H1 (cell line): ENCODE results near the gene ANKRD6. TPM values are rescaled to one million over a fixed set of nuclear protein-coding genes. Genes with fewer than 3 reads are reported as not detected.

Source experiments
- CTCF ChIA-PET: fragments of 300-600 bp; sonication (Branson Sonifier 250); formaldehyde crosslinking; loops from one replicate; lab custom pipeline; 2021; ENCODE audit not compliant: partially characterized antibody; lab: Charles Lee
- POLR2A ChIA-PET: fragments of 300-600 bp; sonication (Branson Sonifier 250); formaldehyde crosslinking; loops from one replicate; lab custom pipeline; 2021; ENCODE audit warnings: inconsistent platforms; ENCODE audit not compliant: partially characterized antibody; lab: Charles Lee
- DNase-seq, 2 experiments: peaks; one replicate each; pipeline versions ENCODE4 v3.0.0 to v3.0.0-alpha.2; 2010 to 2022; ENCODE audit warnings: low spot score in 2 of 2, low read depth in 1 of 2, mixed read lengths in 1 of 2
- FAIRE-seq: peaks from 2 replicates; lab custom pipeline; 2011; peaks lifted over from hg19 to GRCh38; lab: Jason Lieb, UNC
- H2AFZ ChIP-seq: 2 replicates; pipeline ENCODE4 v1.8.1; 2012; ENCODE audit warnings: low read length, inconsistent platforms
- H2AK5ac ChIP-seq: 2 replicates; pipeline ENCODE4 v1.6.1; 2013; ENCODE audit warnings: low read depth, low read length
- H2BK120ac ChIP-seq: replicated peaks from 2 replicates; pipeline ENCODE3; 2013; ENCODE audit warnings: low read depth, low read length, inconsistent platforms
- H2BK12ac ChIP-seq: 2 replicates; pipeline ENCODE4 v1.6.1; 2013; ENCODE audit warnings: low read depth, low read length
- H2BK15ac ChIP-seq: 2 replicates; pipeline ENCODE4 v1.6.1; 2013; ENCODE audit warnings: low read length
- H2BK20ac ChIP-seq: 2 replicates; pipeline ENCODE4 v1.6.1; 2013; ENCODE audit warnings: low read length
- H2BK5ac ChIP-seq: 2 replicates; pipeline ENCODE4 v1.6.1; 2013; ENCODE audit warnings: low read depth, low read length
- H3K14ac ChIP-seq: 2 replicates; pipeline ENCODE4 v1.6.1; 2013; ENCODE audit warnings: inconsistent platforms; ENCODE audit not compliant: insufficient read length
- H3K18ac ChIP-seq: 2 replicates; pipeline ENCODE4 v1.6.1; 2013; ENCODE audit warnings: low read length; ENCODE audit errors: extremely low read depth
- H3K23ac ChIP-seq: 2 replicates; pipeline ENCODE4 v1.6.1; 2013; ENCODE audit warnings: inconsistent platforms; ENCODE audit not compliant: insufficient read length
- H3K23me2 ChIP-seq: 2 replicates; pipeline ENCODE4 v1.6.1; 2013; ENCODE audit warnings: low read depth, low read length
- H3K27ac ChIP-seq: 2 replicates; pipeline ENCODE4 v1.6.1; 2011; ENCODE audit warnings: low read depth, low read length, inconsistent platforms
- H3K27me3 ChIP-seq, 4 experiments: replicated peaks in 1 of 4; 1 replicate in 1 of 4; 2 replicates in 3 of 4; pipeline versions ENCODE4 v1.6.1 to v1.8.1; 2011 to 2013; ENCODE audit warnings: low read length in 3 of 4, mild to moderate bottlenecking in 3 of 4, inconsistent platforms in 2 of 4, mixed read lengths in 2 of 4, moderate library complexity in 1 of 4; ENCODE audit not compliant: control insufficient read depth in 3 of 4, insufficient read depth in 3 of 4; ENCODE audit errors: extremely low read depth in 1 of 4
- H3K36me3 ChIP-seq, 4 experiments: 2 replicates each; pipeline versions ENCODE4 v1.6.1 to v1.8.1; 2011 to 2013; ENCODE audit warnings: mild to moderate bottlenecking in 4 of 4, low read length in 3 of 4, moderate library complexity in 2 of 4, control low read depth in 1 of 4, inconsistent platforms in 1 of 4; ENCODE audit not compliant: insufficient read depth in 4 of 4, control insufficient read depth in 2 of 4
- H3K4ac ChIP-seq: replicated peaks from 2 replicates; pipeline ENCODE3; 2013; ENCODE audit warnings: low read length, low read depth, mixed read lengths, inconsistent platforms; ENCODE audit not compliant: insufficient read length
- H3K4me1 ChIP-seq, 4 experiments: replicated peaks in 1 of 4; 1 replicate in 1 of 4; 2 replicates in 3 of 4; pipeline versions ENCODE4 v1.6.1 to v1.8.1; 2011 to 2013; ENCODE audit warnings: low read length in 3 of 4, inconsistent platforms in 2 of 4, mixed read lengths in 1 of 4; ENCODE audit not compliant: insufficient read depth in 4 of 4, control insufficient read depth in 3 of 4
- H3K4me2 ChIP-seq, 2 experiments: 2 replicates each; pipeline versions ENCODE4 v1.6.1 to v1.8.1; 2011 to 2013; ENCODE audit warnings: low read depth in 2 of 2, low read length in 2 of 2, control low read depth in 1 of 2, inconsistent platforms in 1 of 2, mild to moderate bottlenecking in 1 of 2; ENCODE audit not compliant: insufficient read depth in 1 of 2
- H3K4me3 ChIP-seq, 4 experiments: fragments of 200-600, 300-600 bp in 1 of 4; sonication (generic), shearing (Covaris generic), sonication (Bioruptor Twin) in 1 of 4; 2 replicates each; pipeline versions ENCODE4 v1.5.1 to v1.8.1; 2011 to 2016; ENCODE audit warnings: low read length in 4 of 4, low read depth in 3 of 4, control low read depth in 2 of 4, inconsistent platforms in 2 of 4, mild to moderate bottlenecking in 2 of 4, mixed read lengths in 1 of 4, moderate library complexity in 1 of 4; ENCODE audit not compliant: insufficient read depth in 2 of 4; ENCODE audit errors: extremely low read depth in 1 of 4
- H3K56ac ChIP-seq: replicated peaks from 2 replicates; pipeline ENCODE3; 2013; ENCODE audit warnings: low read depth, mild to moderate bottlenecking, mixed read lengths, low read length, inconsistent platforms; ENCODE audit not compliant: insufficient read length
- H3K79me1 ChIP-seq: 2 replicates; pipeline ENCODE4 v1.6.1; 2013; ENCODE audit warnings: low read depth, low read length, control low read depth
- H3K79me2 ChIP-seq, 2 experiments: 2 replicates each; pipeline versions ENCODE4 v1.6.1 to v1.8.1; 2012 to 2013; ENCODE audit warnings: low read length in 2 of 2, mild to moderate bottlenecking in 2 of 2, inconsistent platforms in 1 of 2; ENCODE audit not compliant: insufficient read depth in 2 of 2, control insufficient read depth in 1 of 2
- H3K9ac ChIP-seq, 4 experiments: replicated peaks in 1 of 4; 1 replicate in 1 of 4; 2 replicates in 3 of 4; pipeline versions ENCODE4 v1.6.1 to v1.8.1; 2011 to 2013; ENCODE audit warnings: low read depth in 3 of 4, low read length in 3 of 4, control low read depth in 2 of 4, mild to moderate bottlenecking in 2 of 4, moderate library complexity in 2 of 4, inconsistent platforms in 1 of 4; ENCODE audit errors: extremely low read depth in 1 of 4
- H3K9me3 ChIP-seq, 2 experiments: 2 replicates each; pipeline versions ENCODE4 v1.6.1 to v1.8.1; 2012 to 2013; ENCODE audit warnings: mild to moderate bottlenecking in 2 of 2, moderate library complexity in 2 of 2, control low read depth in 1 of 2, inconsistent platforms in 1 of 2, low read depth in 1 of 2, low read length in 1 of 2, mixed read lengths in 1 of 2; ENCODE audit not compliant: insufficient read depth in 2 of 2
- H4K20me1 ChIP-seq, 2 experiments: replicated peaks in 1 of 2; 2 replicates each; pipeline versions ENCODE3 to v1.8.1; 2011 to 2013; ENCODE audit warnings: inconsistent platforms in 2 of 2, low read length in 2 of 2, mild to moderate bottlenecking in 1 of 2; ENCODE audit not compliant: insufficient read depth in 2 of 2, control insufficient read depth in 1 of 2
- H4K5ac ChIP-seq: 2 replicates; pipeline ENCODE4 v1.6.1; 2013; ENCODE audit warnings: low read length, low read depth, mixed read lengths, inconsistent platforms; ENCODE audit not compliant: insufficient read length
- H4K8ac ChIP-seq: 2 replicates; pipeline ENCODE4 v1.8.0; 2013; ENCODE audit warnings: mild to moderate bottlenecking, moderate library complexity, low read length, inconsistent platforms; ENCODE audit not compliant: insufficient read depth; ENCODE audit errors: extremely low read depth
- H4K91ac ChIP-seq: replicated peaks from 2 replicates; pipeline ENCODE3; 2013; ENCODE audit warnings: low read length, mixed read lengths, inconsistent platforms; ENCODE audit not compliant: insufficient read length
- SAP30 ChIP-seq: fragments of 300-600 bp; sonication (generic); IDR thresholded peaks from 2 replicates; pipeline ENCODE4 v1.7.1; 2012; ENCODE audit warnings: low read length, moderate library complexity, mild to moderate bottlenecking, inconsistent platforms; ENCODE audit not compliant: insufficient read depth, insufficient replicate concordance
- WGBS, 2 experiments: shearing (Covaris generic) in 1 of 2; methylation state at CpG; one replicate each; pipeline versions ENCODE4 v1.1.6 to v1.1.7; 2013 to 2015; ENCODE audit warnings: low lambda C conversion rate in 2 of 2, mixed read lengths in 2 of 2, inconsistent platforms in 1 of 2, low coverage in 1 of 2, missing lambda C conversion rate in 1 of 2; ENCODE audit not compliant: insufficient replicate concordance in 2 of 2, insufficient coverage in 1 of 2, insufficient read length in 1 of 2; ENCODE audit errors: extremely low coverage in 1 of 2, missing lambda C conversion rate in 1 of 2; 5-methylcytosine and 5-hydroxymethylcytosine counted together
- polyA plus RNA-seq, 7 experiments: library from polyadenylated mRNA; depleted of rRNA in 3 of 7; stranded (reverse) in 5 of 7; unstranded in 2 of 7; fragments of >200 nt in 5 of 7; fragments of 200-250 nt in 2 of 7; gene quantifications; 1 replicate in 5 of 7; 2 replicates in 1 of 7; 4 replicates in 1 of 7; pipeline versions ENCODE4 v1.2.1 to v1.2.3, GENCODE V29; 2011 to 2013; ENCODE audit warnings: missing spikeins in 2 of 7, mixed read lengths in 2 of 7
- total RNA-seq: library from RNA; stranded (reverse); fragmentation: NEBNext Ultra II Directional; extraction: Animal tissue kit (Norgen Biotek cat#: 25700); gene quantifications from 2 replicates; pipeline ENCODE4 v1.2.1, GENCODE V29; 2021

The ANKRD6 gene
- total and polyA plus RNA-seq, 2 of the 8 experiments (the other 6 are each of a cell fraction or from before 2014, with no cell fraction given): 5.9 to 12.8 TPM

DNA sequence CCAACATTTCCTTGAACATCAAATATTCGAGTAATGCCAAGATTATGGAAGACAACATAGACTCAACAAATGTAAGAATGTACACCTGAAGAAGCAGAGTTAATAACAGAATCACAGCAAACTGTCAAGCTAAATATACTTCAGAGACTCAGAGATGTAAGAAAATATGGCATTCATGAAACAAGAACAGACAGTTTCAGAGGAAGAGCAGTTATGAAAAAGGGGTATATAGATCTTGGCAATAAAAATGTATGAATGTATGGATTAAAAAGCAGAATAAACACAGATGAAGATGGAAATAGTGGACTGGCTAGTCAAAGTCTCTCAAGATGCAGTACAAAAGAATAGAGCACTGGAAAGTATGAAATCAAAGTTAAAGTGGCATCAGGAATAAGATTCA, 39.3 kb upstream of the ANKRD6 start:
- no peaks in the 10 kb centered on the region for H3K23me2 ChIP-seq
- no peak overlapping the region for H2AK5ac ChIP-seq
- no peak overlapping the region for H2BK12ac ChIP-seq
- H3K36me3 ChIP-seq: no peaks in the 10 kb centered on the region
- H4K8ac ChIP-seq: no peak overlapping the region
- H4K5ac ChIP-seq: no peak overlapping the region
- H3K14ac ChIP-seq: no peak overlapping the region
- 0 out of 4 replicates have a peak, but pooled peaks cover 0 to 2% of the 10 kb centered on the region in 2 experiments for H3K79me2 ChIP-seq
- H3K9ac ChIP-seq: no peak overlapping the region
- H3K4me3 ChIP-seq: no peak overlapping the region
- no peak overlapping the region for H3K18ac ChIP-seq
- H2BK15ac ChIP-seq: no peak overlapping the region
- DNase-seq (no peak), FAIRE-seq (no peak)
- no peaks in the 10 kb centered on the region for H3K4me1 ChIP-seq
- no peak overlapping the region for H3K23ac ChIP-seq
- H3K9me3 ChIP-seq: no peaks in the 10 kb centered on the region
- H3K27ac ChIP-seq: no peak overlapping the region
- peaks cover 4% of the 10 kb centered on the region; the same call in 1 of the 2 replicates for H3K79me1 ChIP-seq
- CTCF ChIA-PET: no interaction called here
- no peak overlapping the region for H4K91ac ChIP-seq
- no peak overlapping the region for H2AFZ ChIP-seq
- 89% methylated on average over 1 of the region's 1 CpG; no CpG with 5 or more reads in 1 of the 2 experiments for WGBS, 2 experiments
- POLR2A ChIA-PET: no interaction called here
- no peak overlapping the region for H2BK20ac ChIP-seq
- no peaks in the 10 kb centered on the region for H3K27me3 ChIP-seq
- no peak overlapping the region for H3K4me2 ChIP-seq
- H3K56ac ChIP-seq: no peak overlapping the region
- H2BK5ac ChIP-seq: no peak overlapping the region
- no peaks in the 10 kb centered on the region for H4K20me1 ChIP-seq
- no peak overlapping the region for H3K4ac ChIP-seq
- H2BK120ac ChIP-seq: no peak overlapping the region
- TF ChIP-seq SAP30: no peak
